ENCODE data around the gene RASGRP2.
"Not testable (repeated sequence)": the region's sequence is repeated elsewhere in the genome, so short reads cannot be mapped to it uniquely, and the experiment has no call there.

RASGRP2 gene

GRCh38 chr11:64711956-64712362, 32.0 kb downstream of the RASGRP2 start:
- no peak overlapping the region for H3K27ac Mint-ChIP-seq
- peak overlapping the region; percentile 43 to 52 for H3K4me3 Mint-ChIP-seq
- no peak for DNase-seq
- no peaks in the 10 kb centered on the region for H3K9me3 Mint-ChIP-seq
- peaks cover 9 to 15% of the 10 kb centered on the region in 2 donors for H3K4me1 Mint-ChIP-seq (ENCODE audit: low read depth in 2 of 2)
- peaks cover under 1% of the 10 kb centered on the region for H3K36me3 Mint-ChIP-seq (ENCODE audit: insufficient read depth)
- ATAC-seq (replicated peaks): no peak
- peaks cover 76 to 79% of the 10 kb centered on the region in 2 donors for H3K27me3 Mint-ChIP-seq

- peaks cover 76 to 79% of the 10 kb centered on the region in 2 donors for H3K27me3 Mint-ChIP-seq
- H3K36me3 Mint-ChIP-seq (ENCODE audit: insufficient read depth): peaks cover 5% of the 10 kb centered on the region
- H3K27ac Mint-ChIP-seq: no peak overlapping the region
- peak overlapping the region in 1 of 2 donors; percentile 52 for H3K4me3 Mint-ChIP-seq
- ATAC-seq (replicated peaks) (no peak), DNase-seq (no peak)
- H3K4me1 Mint-ChIP-seq (ENCODE audit: low read depth in 2 of 2): peaks cover 9 to 15% of the 10 kb centered on the region in 2 donors
- H3K9me3 Mint-ChIP-seq: no peaks in the 10 kb centered on the region
These were observed 32.6 kb downstream of the RASGRP2 start for GRCh38 chr11:64711138-64711955.

- peaks cover 5% of the 10 kb centered on the region for H3K36me3 Mint-ChIP-seq (ENCODE audit: insufficient read depth)
- peaks cover 71 to 79% of the 10 kb centered on the region in 2 donors for H3K27me3 Mint-ChIP-seq
- no peak overlapping the region for H3K27ac Mint-ChIP-seq
- ATAC-seq (replicated peaks) (no peak), DNase-seq (no peak)
- H3K4me1 Mint-ChIP-seq (ENCODE audit: low read depth in 2 of 2): peaks cover 9 to 15% of the 10 kb centered on the region in 2 donors
- no peak overlapping the region for H3K4me3 Mint-ChIP-seq
- no peaks in the 10 kb centered on the region for H3K9me3 Mint-ChIP-seq
These were observed 33.4 kb downstream of the RASGRP2 start for GRCh38 chr11:64710418-64711137.

DNA sequence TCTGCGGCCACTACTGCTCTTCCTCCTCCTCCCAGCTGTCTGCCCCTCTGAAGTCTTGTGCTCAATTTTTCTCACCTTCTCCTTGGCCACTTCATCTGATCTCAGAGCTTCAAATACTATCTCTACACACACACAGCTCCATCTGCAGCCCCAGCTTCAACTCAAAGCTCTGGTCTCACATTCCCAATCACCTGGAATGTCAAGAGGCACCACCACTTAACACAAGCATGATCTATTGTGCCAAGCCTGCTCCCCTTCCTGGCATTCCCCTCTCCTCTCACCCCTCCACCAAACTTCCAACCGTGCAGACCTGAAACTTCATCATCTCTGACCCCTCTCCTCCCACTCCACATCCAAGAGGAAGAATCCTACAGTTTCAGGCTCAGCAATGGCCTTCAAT, 38.4 kb downstream of the RASGRP2 start:
- DNase-seq: no peak
- H3K4me1 Mint-ChIP-seq (ENCODE audit: low read depth in 2 of 2): peaks cover 0 to 6% of the 10 kb centered on the region in 2 donors
- ATAC-seq (replicated peaks): no peak
- H3K4me3 Mint-ChIP-seq: no peak overlapping the region
- H3K9me3 Mint-ChIP-seq: no peaks in the 10 kb centered on the region
- H3K36me3 Mint-ChIP-seq (ENCODE audit: insufficient read depth): peaks cover 11% of the 10 kb centered on the region
- H3K27ac Mint-ChIP-seq: no peak overlapping the region
- H3K27me3 Mint-ChIP-seq: peaks cover 43 to 56% of the 10 kb centered on the region in 2 donors

GRCh38 chr11:64703048-64703447, 40.9 kb downstream of the RASGRP2 start:
- H3K4me1 Mint-ChIP-seq (ENCODE audit: low read depth in 2 of 2): peaks cover 0 to 6% of the 10 kb centered on the region in 2 donors
- peaks cover 11% of the 10 kb centered on the region for H3K36me3 Mint-ChIP-seq (ENCODE audit: insufficient read depth)
- H3K27me3 Mint-ChIP-seq: peaks cover 28 to 42% of the 10 kb centered on the region in 2 donors
- DNase-seq (no peak), ATAC-seq (replicated peaks) (no peak)
- H3K27ac Mint-ChIP-seq: no peak overlapping the region
- H3K9me3 Mint-ChIP-seq: no peaks in the 10 kb centered on the region
- H3K4me3 Mint-ChIP-seq: no peak overlapping the region

DNA sequence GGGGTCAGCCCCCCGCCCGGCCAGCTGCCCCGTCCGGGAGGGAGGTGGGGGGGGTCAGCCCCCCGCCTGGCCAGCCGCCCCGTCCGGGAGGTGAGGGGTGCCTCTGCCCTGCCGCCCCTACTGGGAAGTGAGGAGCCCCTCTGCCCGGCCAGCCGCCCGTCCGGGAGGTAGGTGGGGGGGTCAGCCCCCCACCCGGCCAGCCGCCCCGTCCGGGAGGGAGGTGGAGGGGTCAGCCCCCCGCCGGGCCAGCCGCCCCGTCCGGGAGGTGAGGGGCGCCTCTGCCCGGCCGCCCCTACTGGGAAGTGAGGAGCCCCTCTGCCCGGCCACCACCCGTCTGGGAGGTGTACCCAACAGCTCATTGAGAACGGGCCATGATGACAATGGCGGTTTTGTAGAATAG, 42.0 kb downstream of the RASGRP2 start:
- H3K27ac Mint-ChIP-seq; H3K4me1 Mint-ChIP-seq (ENCODE audit: low read depth in 2 of 2); H3K4me3 Mint-ChIP-seq; DNase-seq; H3K9me3 Mint-ChIP-seq; ATAC-seq (replicated peaks): not testable (repeated sequence)
- H3K36me3 Mint-ChIP-seq (ENCODE audit: insufficient read depth): peaks cover 10% of the 10 kb centered on the region
- peaks cover 25 to 40% of the 10 kb centered on the region in 2 donors for H3K27me3 Mint-ChIP-seq

- no peak for ATAC-seq (replicated peaks)
- no peak for DNase-seq
These were observed 45.5 kb downstream of the RASGRP2 start for GRCh38 chr11:64698427-64698826.

GRCh38 chr11:64697663-64698375, 46.1 kb downstream of the RASGRP2 start:
- Mint-ChIP-seq H3K4me3 (no peak overlapping the region), H3K9me3 (no peaks in the 10 kb centered on the region), H3K36me3 (ENCODE audit: insufficient read depth) (peaks cover 3% of the 10 kb centered on the region), H3K27me3 (peaks cover 52 to 61% of the 10 kb centered on the region in 2 donors), H3K27ac (no peak overlapping the region), H3K4me1 (ENCODE audit: low read depth in 2 of 2) (peaks cover 2% of the 10 kb centered on the region in 2 donors)
- DNase-seq: no peak
- ATAC-seq (replicated peaks): no peak

More at GRCh38 chr11:64698427-64698826, 45.5 kb downstream of the RASGRP2 start:
- no peaks in the 10 kb centered on the region for H3K4me1 Mint-ChIP-seq (ENCODE audit: low read depth in 2 of 2)
- H3K9me3 Mint-ChIP-seq: no peaks in the 10 kb centered on the region
- no peak overlapping the region for H3K27ac Mint-ChIP-seq
- H3K27me3 Mint-ChIP-seq: peaks cover 46 to 55% of the 10 kb centered on the region in 2 donors
- no peak overlapping the region for H3K4me3 Mint-ChIP-seq
- peaks cover 3% of the 10 kb centered on the region for H3K36me3 Mint-ChIP-seq (ENCODE audit: insufficient read depth)

GRCh38 chr11:64696045-64696444, 47.9 kb downstream of the RASGRP2 start:
- ATAC-seq (replicated peaks) (no peak), DNase-seq (no peak)
- Mint-ChIP-seq H3K4me1 (ENCODE audit: low read depth in 2 of 2) (peaks cover 2 to 4% of the 10 kb centered on the region in 2 donors), H3K27me3 (peaks cover 65 to 73% of the 10 kb centered on the region in 2 donors), H3K36me3 (ENCODE audit: insufficient read depth) (peaks cover 3% of the 10 kb centered on the region), H3K4me3 (no peak overlapping the region), H3K27ac (no peak overlapping the region), H3K9me3 (no peaks in the 10 kb centered on the region)

DNA sequence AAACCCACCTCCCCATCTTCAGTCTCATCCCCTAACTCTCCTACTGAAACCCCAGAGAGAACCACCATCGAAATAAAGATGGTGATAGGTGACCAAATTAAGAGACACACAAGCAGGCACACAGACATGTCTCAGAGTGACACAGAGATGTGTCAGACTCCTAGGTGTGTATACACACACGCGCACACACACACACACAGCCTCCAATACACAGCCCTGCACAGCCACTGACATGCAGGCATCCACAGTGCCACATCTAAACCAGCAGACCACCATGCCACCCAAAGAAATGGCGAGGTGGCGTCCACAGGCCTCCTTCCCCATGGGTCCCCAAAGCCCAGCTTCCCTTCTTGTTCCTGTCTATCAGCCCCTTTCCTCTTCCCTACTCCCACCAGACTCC, 48.4 kb downstream of the RASGRP2 start:
- H3K4me1 Mint-ChIP-seq (ENCODE audit: low read depth in 2 of 2): peaks cover 2 to 4% of the 10 kb centered on the region in 2 donors
- no peak overlapping the region for H3K27ac Mint-ChIP-seq
- no peak for DNase-seq
- no peak overlapping the region for H3K4me3 Mint-ChIP-seq
- ATAC-seq (replicated peaks): no peak
- no peaks in the 10 kb centered on the region for H3K9me3 Mint-ChIP-seq
- H3K27me3 Mint-ChIP-seq: peaks cover 65 to 73% of the 10 kb centered on the region in 2 donors
- peaks cover 3% of the 10 kb centered on the region for H3K36me3 Mint-ChIP-seq (ENCODE audit: insufficient read depth)

GRCh38 chr11:64694821-64695365, 49.0 kb downstream of the RASGRP2 start:
- Mint-ChIP-seq H3K36me3 (ENCODE audit: insufficient read depth) (peaks cover 3% of the 10 kb centered on the region), H3K4me3 (no peak overlapping the region), H3K27ac (no peak overlapping the region), H3K9me3 (no peaks in the 10 kb centered on the region), H3K4me1 (ENCODE audit: low read depth in 2 of 2) (peaks cover 2 to 4% of the 10 kb centered on the region in 2 donors), H3K27me3 (peaks cover 60 to 68% of the 10 kb centered on the region in 2 donors)
- DNase-seq: no peak
- no peak for ATAC-seq (replicated peaks)

- Mint-ChIP-seq H3K4me1 (ENCODE audit: low read depth in 2 of 2) (peaks cover 2 to 4% of the 10 kb centered on the region in 2 donors), H3K9me3 (no peaks in the 10 kb centered on the region), H3K4me3 (no peak overlapping the region), H3K36me3 (ENCODE audit: insufficient read depth) (peaks cover 3% of the 10 kb centered on the region), H3K27me3 (peaks cover 60 to 67% of the 10 kb centered on the region in 2 donors), H3K27ac (no peak overlapping the region)
- ATAC-seq (replicated peaks) (no peak), DNase-seq (no peak)
These were observed 49.8 kb downstream of the RASGRP2 start for GRCh38 chr11:64694026-64694755.

Measured in effector memory CD8-positive, alpha-beta T cell (primary cell).